Tibial nerve (tissue), 3 donors: ENCODE measurements around the gene COA7.
"Not testable (repeated sequence)": the region's sequence is repeated elsewhere in the genome, so short reads cannot be mapped to it uniquely, and the experiment has no call there.

Experiments used
- CTCF ChIP-seq, 5 experiments: fragments of 200-600 bp in 3 of 5; fragments of 450-650 bp in 2 of 5; sonication (generic) in 3 of 5; IDR thresholded peaks; one replicate each; pipeline ENCODE4 v1.5.1; 2016 to 2019; ENCODE audit warnings: antibody characterized with exemption in 5 of 5, mild to moderate bottlenecking in 3 of 5, moderate library complexity in 2 of 5
- POLR2A ChIP-seq, 2 donors: fragments of 450-650 bp; IDR thresholded peaks; one replicate each; pipeline ENCODE4 v1.6.1; 2017; ENCODE audit warnings: antibody characterized with exemption in 2 of 2, mild to moderate bottlenecking in 2 of 2, moderate library complexity in 2 of 2

- TF ChIP-seq CTCF, POLR2A (IDR thresholded peaks at IDR 0.05): not testable (repeated sequence)
Observed at GRCh38 chr1:52715296-52715695, 17.1 kb upstream of the COA7 start.
